ACC112 (cell line): ENCODE measurements around the gene PNLDC1.
"Not testable (repeated sequence)": the region's sequence is repeated elsewhere in the genome, so short reads cannot be mapped to it uniquely, and the experiment has no call there.

Experiments used
- H2AFZ ChIP-seq: fragments of 200-600 bp; sonication (generic); one replicate; pipeline ENCODE4 v1.6.0; 2017; ENCODE audit warnings: antibody characterized with exemption, low read length; ENCODE audit not compliant: unreplicated experiment
- H3K27ac ChIP-seq: fragments of 200-600 bp; sonication (generic); 2 replicates; pipeline ENCODE4 v1.5.1; 2014; ENCODE audit warnings: low read depth, mild to moderate bottlenecking, antibody characterized with exemption, low read length, moderate library complexity
- H3K27me3 ChIP-seq: fragments of 200-600 bp; sonication (generic); 2 replicates; pipeline ENCODE4 v1.6.1; 2014; ENCODE audit warnings: mild to moderate bottlenecking, antibody characterized with exemption, low read length, moderate library complexity, mixed read lengths; ENCODE audit not compliant: insufficient read depth
- H3K36me3 ChIP-seq: fragments of 200-600 bp; sonication (generic); 2 replicates; pipeline ENCODE4 v1.6.1; 2016; ENCODE audit warnings: mild to moderate bottlenecking, antibody characterized with exemption, low read length, moderate library complexity, mixed read lengths; ENCODE audit not compliant: insufficient read depth
- H3K4me1 ChIP-seq: fragments of 200-600 bp; sonication (generic); one replicate; pipeline ENCODE4 v1.6.1; 2016; ENCODE audit warnings: low read length, mixed read lengths; ENCODE audit not compliant: insufficient read depth, unreplicated experiment, control insufficient read depth
- H3K4me3 ChIP-seq: fragments of 200-600 bp; sonication (generic); 2 replicates; pipeline ENCODE4 v1.5.1; 2014; ENCODE audit warnings: mild to moderate bottlenecking, low read depth, low read length
- H3K79me2 ChIP-seq: fragments of 200-600 bp; sonication (generic); one replicate; pipeline ENCODE4 v1.6.0; 2016; ENCODE audit warnings: low read length; ENCODE audit not compliant: control insufficient read depth, unreplicated experiment, insufficient read depth

Gene PNLDC1

DNA sequence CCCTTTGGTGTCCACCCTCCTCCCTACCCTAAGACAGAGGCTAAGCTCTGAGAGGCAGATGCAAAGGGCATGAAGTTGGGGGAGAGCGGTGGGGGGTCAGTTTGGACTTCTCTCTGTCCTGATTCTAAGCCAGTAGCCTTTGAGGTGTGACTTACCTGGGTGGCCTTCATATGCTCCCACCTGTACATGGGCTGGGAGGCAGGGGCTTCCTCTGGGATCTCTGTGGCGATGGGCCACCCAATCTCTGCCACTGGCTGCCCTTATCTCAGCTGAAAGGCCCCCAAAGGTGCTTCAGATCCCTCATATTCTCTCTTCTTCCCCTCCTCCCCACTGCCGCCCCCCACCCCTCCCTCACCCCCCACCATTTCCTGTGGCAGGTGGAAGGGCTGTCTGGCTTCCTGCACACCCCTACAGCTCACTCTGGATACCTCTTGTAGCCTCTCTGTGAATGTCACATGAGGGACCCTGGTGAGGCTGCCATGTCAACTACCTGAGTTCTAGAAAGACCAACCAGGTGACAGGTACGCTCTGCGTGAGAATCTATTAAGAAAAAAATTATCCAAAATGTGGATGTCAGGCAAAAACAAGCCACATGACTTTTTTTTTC is 34.0 kb downstream of the PNLDC1 start:
- Histone ChIP-seq H3K36me3 (no peaks in the 10 kb centered on the region), H3K4me3 (no peak overlapping the region), H3K4me1 (peaks cover 21% of the 10 kb centered on the region), H2AFZ (no peak overlapping the region), H3K27ac (no peak overlapping the region), H3K79me2 (no peaks in the 10 kb centered on the region), H3K27me3 (0 out of 2 replicates have a peak, but pooled peaks cover 5% of the 10 kb centered on the region)

DNA sequence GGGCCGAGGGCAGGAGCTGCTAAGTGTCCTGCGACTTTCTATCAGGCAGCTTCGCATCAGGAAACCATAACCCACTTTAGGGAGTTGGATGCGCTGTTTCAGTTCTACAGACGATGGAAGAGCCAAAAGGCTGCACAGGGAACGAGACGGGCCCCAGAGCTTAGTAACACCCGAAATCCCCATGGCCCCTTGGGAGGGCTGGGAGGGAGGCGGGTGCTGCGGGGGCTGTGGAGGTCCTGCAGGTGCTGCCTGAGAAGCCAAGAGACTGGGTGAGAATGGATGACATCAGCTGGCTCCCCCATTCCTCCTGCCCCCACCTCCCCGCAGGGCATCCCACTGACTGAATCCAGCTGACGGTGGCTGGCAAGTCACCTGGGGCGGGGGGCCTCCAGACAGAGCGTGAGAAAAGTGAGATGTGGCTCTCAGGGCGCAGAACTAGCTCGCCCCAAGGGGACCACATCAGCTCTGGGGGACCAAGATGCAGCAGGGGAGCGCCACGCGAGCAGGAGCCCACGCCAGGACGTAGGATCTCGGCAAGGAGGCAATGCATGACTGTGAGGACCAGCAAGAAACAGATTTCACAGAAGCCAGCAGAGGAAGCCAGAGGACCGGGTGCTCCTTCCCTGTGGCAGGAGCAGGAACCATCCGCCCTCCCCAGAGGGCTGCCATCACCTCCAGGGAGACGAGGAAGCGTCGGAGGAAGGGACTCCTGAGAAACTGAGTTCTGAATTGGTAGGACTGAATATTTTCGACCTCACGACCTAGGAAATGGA is 36.8 kb downstream of the PNLDC1 start:
- no peak overlapping the region for H3K27ac ChIP-seq
- H3K36me3 ChIP-seq = no peaks in the 10 kb centered on the region
- H3K4me1 ChIP-seq = peaks cover 21% of the 10 kb centered on the region
- peak overlapping the region; percentile 99 for H2AFZ ChIP-seq
- H3K27me3 ChIP-seq = no peaks in the 10 kb centered on the region
- no peaks in the 10 kb centered on the region for H3K79me2 ChIP-seq
- peak overlapping the region; percentile 67 for H3K4me3 ChIP-seq

DNA sequence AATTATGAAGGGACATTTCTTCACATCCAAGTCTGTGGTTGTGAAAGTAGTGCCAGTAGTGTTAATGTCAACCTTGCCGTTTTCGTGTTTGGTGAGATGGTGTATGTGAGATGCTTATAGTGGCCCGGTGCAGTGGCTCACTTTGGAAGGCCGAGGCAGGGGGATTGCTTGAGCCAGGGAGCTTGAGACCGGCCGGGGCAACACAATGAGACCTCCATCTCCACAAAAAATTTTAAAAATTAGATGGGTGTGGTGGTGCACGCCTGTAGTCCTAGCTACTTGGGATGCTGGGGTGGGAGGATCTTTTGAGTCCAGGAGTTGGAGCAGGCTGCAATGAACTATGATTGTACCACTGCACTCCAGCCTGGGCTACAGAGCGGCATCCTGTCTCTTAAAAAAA is 37.4 kb downstream of the PNLDC1 start:
- H3K79me2 ChIP-seq = no peaks in the 10 kb centered on the region
- H3K4me3 ChIP-seq = no peak overlapping the region
- H3K27me3 ChIP-seq = no peaks in the 10 kb centered on the region
- H3K36me3 ChIP-seq = no peaks in the 10 kb centered on the region
- H3K4me1 ChIP-seq = peaks cover 21% of the 10 kb centered on the region
- H3K27ac ChIP-seq = no peak overlapping the region
- no peak overlapping the region for H2AFZ ChIP-seq

- no peaks in the 10 kb centered on the region for H3K27me3 ChIP-seq
- H3K36me3 ChIP-seq = no peaks in the 10 kb centered on the region
- no peak overlapping the region for H3K27ac ChIP-seq
- H2AFZ ChIP-seq = no peak overlapping the region
- H3K4me1 ChIP-seq = peaks cover 21% of the 10 kb centered on the region
- H3K79me2 ChIP-seq = no peaks in the 10 kb centered on the region
- no peak overlapping the region for H3K4me3 ChIP-seq
Observed at GRCh38 chr6:159838020-159838744, 38.1 kb downstream of the PNLDC1 start.

- no peaks in the 10 kb centered on the region for H3K36me3 ChIP-seq
- H3K4me3 ChIP-seq = no peak overlapping the region
Observed at GRCh38 chr6:159842035-159842434, 42.0 kb downstream of the PNLDC1 start.

DNA sequence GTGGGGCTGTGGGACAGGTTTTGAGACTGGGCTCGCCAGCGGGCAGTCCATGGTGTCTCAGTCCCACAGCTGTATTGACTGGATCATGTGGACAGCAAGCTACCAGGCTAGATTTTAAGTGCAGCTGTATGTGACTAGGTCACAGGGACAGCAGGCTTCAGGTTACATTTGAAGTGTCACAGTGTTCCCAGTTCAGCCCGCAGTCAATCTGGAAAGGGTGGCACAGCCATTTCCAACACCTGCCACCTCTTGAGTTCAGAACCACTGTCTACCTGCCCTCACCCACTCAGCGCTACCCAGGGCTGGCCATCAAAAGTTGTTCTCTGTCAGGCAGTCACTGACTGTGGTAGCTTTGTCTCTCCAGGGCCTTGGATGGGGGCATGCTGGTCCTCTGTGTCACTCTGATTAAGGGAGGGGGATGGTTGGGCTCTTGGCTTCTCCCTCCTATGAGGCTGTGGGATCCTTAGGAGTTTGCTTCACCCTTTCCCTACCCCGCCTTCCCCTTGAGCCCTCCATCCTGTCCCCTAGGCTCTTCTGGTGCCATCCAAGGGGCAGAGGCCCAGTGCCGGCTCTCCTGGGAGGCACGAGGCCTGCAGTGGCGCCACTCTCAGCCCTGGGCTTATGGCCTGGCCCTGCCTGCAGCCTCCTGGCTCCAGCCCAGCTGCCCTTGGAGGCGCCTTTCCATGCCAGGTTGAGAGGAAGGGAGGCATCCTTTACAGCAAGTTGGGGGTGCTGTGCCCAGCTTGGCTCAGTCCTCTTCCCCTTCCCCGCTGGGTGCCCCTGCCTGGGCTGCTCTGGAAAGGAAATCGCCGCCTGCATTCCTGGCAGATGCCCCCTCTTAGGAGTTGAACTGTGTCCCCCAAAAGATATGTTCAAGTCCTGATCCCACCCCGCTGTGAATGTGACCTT is 44.9 kb downstream of the PNLDC1 start:
- H3K27me3 ChIP-seq = no peaks in the 10 kb centered on the region
- no peak overlapping the region for H2AFZ ChIP-seq
- H3K27ac ChIP-seq = no peak overlapping the region
- H3K36me3 ChIP-seq = no peaks in the 10 kb centered on the region
- no peaks in the 10 kb centered on the region for H3K79me2 ChIP-seq
- H3K4me1 ChIP-seq = no peaks in the 10 kb centered on the region
- no peak overlapping the region for H3K4me3 ChIP-seq

More at GRCh38 chr6:159842035-159842434, 42.0 kb downstream of the PNLDC1 start:
- peaks cover 5% of the 10 kb centered on the region for H3K4me1 ChIP-seq
- no peak overlapping the region for H2AFZ ChIP-seq
- no peaks in the 10 kb centered on the region for H3K27me3 ChIP-seq
- H3K79me2 ChIP-seq = no peaks in the 10 kb centered on the region
- H3K27ac ChIP-seq = no peak overlapping the region

DNA sequence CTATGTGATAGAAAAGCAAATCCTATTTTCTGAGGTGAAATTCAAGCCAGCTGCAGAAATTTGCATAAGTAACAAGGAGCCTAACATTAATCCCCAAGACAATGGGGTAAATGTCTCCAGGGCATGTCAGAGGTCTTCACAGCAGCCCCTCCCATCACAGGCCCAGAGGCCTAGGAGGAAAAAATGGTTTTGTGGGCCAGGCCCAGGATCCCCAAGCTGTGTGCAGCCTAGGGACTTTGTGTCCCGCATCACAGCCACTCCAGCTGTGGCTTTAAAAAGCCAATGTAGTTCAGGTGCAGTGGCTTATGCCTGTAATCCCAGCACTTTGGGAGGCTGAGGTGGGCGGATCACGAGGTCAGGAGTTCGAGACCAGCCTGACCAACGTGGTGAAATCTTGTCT is 48.5 kb downstream of the PNLDC1 start:
- not testable (repeated sequence) for H3K27me3 ChIP-seq, H3K4me3 ChIP-seq, H3K79me2 ChIP-seq, H3K27ac ChIP-seq, H3K36me3 ChIP-seq, H2AFZ ChIP-seq, H3K4me1 ChIP-seq

GRCh38 chr6:159849851-159850250 is 49.8 kb downstream of the PNLDC1 start:
- H3K79me2 ChIP-seq, H3K27ac ChIP-seq, H3K4me3 ChIP-seq, H3K36me3 ChIP-seq, H2AFZ ChIP-seq, H3K27me3 ChIP-seq, H3K4me1 ChIP-seq: not testable (repeated sequence)

GRCh38 chr6:159852877-159853276 is 52.8 kb downstream of the PNLDC1 start:
- Histone ChIP-seq H3K4me3 (no peak overlapping the region), H3K36me3 (no peaks in the 10 kb centered on the region), H3K4me1 (no peaks in the 10 kb centered on the region), H3K27ac (no peak overlapping the region), H2AFZ (no peak overlapping the region), H3K79me2 (no peaks in the 10 kb centered on the region), H3K27me3 (no peaks in the 10 kb centered on the region)

GRCh38 chr6:159853754-159854153 is 53.7 kb downstream of the PNLDC1 start:
- H3K79me2 ChIP-seq = no peaks in the 10 kb centered on the region
- no peak overlapping the region for H3K4me3 ChIP-seq
- H2AFZ ChIP-seq = no peak overlapping the region
- H3K4me1 ChIP-seq = no peaks in the 10 kb centered on the region
- H3K36me3 ChIP-seq = no peaks in the 10 kb centered on the region
- no peak overlapping the region for H3K27ac ChIP-seq
- no peaks in the 10 kb centered on the region for H3K27me3 ChIP-seq
